IPS DF 4.7 (cell line): ENCODE data around the gene FGF22.
"Not testable (repeated sequence)": the region's sequence is repeated elsewhere in the genome, so short reads cannot be mapped to it uniquely, and the experiment has no call there.

ENCODE experiments used
- DNase-seq: peaks from one replicate; pipeline ENCODE4 v3.0.0-alpha.2; 2013; ENCODE audit warnings: low spot score; ENCODE audit errors: extremely low read depth

FGF22 gene

GRCh38 chr19:658059-658839, 18.6 kb downstream of the FGF22 start:
- DNase-seq: no peak

GRCh38 chr19:658916-659839, 19.5 kb downstream of the FGF22 start:
- no peak for DNase-seq

GRCh38 chr19:660793-661426, 21.2 kb downstream of the FGF22 start:
- DNase-seq: no peak

DNA sequence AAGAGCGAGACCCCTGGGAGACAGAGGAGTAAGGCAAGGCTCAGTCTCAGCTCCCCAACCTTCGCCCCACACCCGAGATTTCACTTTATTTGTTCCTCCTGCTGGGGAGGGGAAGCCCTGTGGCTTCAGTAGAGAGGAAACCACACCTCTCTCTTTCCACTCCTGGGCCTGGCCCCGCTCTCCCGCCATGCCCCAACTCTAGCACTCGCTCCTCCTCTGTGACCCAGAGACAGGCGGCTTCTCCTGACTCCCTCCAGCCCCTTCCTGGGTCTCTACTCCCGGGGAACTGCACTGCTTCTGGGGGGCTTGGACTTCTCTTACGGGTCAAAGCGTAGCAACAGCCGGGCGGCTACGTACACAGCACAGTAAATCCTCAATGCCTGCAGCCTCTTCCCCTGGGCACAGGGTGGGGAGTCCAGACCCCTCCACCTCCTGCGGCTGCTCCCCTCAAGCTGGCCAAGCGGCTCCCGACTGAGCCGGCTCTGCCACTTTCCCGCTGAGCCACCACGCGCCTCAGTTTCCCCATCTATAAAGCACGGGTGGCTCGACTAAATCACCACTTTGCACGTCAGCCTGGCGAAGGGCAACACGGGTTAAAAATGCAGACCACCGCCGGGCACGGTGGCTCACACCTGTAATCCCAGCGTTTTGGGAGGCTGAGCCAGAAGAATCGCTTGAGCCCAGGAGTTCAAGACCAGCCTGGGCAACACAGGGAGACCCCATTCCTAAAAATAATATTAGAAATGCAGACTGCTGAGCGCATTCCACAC, 21.9 kb downstream of the FGF22 start:
- no peak for DNase-seq

GRCh38 chr19:662207-662961, 22.7 kb downstream of the FGF22 start:
- DNase-seq: no peak

DNA sequence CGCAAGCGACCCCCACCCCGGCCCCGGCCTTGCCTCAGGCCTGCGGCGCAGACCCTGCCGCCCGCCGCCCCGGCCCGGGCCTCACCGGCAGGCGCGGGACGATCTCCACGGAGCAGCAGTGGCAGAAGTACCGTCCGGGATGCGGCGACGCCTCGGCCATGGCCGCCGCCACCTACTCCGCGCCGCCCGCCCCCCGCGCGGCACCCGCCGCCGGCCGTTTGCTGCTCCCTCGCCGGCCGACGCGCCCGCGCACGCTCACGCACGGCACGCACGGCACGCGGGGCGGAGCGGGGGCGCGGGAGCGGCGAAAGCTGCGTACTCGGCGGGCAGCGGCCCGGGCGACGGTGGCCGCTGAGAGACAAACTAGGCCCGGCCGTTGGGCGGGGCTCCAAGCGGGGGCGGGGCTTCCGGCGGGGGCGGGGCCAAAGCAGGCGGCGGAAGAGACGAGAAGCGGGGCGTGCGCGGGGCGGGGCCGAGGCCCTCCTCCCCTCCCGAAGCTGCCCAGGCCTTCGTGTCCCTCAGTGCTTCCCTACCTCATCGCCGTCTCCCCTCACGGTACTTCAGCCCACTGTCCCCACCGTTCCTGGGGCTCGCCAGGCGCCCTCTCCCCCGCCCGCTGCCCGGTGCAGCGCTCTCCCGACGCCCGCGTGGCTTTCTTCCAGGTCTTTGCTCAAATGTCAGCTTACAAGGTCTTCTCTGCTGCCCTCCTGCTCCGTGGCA, 23.4 kb downstream of the FGF22 start, which contains the start of gene RNF126:
TSS of gene RNF126 (minus strand) at position 253 of the 720 bp plus-strand sequence. CDS start at position 160, 93 bp downstream.
- DNase-seq: no peak

- DNase-seq: no peak
Measured at GRCh38 chr19:663682-664117, 24.0 kb downstream of the FGF22 start.

GRCh38 chr19:664913-665443, 25.3 kb downstream of the FGF22 start:
- peak; percentile 58 for DNase-seq

DNA sequence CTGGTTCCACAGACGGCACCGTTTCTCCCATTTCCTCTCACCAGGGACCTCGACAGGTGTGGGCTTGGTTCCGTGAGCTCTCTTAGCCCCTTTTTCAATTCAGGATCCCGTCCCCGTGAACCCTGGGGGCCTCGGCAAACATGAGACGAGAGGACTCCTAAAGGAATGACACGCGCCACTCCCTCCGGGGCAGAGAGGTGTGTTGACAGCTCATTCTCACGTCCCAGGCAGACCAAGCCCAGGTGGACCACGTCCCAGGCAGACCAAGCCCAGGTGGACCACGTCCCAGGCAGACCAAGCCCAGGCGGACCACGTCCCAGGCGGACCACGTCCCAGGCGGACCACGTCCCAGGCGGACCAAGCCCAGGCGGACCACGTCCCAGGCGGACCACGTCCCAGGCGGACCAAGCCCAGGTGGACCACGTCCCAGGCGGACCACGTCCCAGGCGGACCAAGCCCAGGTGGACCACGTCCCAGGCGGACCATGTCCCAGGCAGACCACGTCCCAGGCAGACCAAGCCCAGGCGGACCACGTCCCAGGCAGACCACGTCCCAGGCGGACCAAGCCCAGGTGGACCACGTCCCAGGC, 27.4 kb downstream of the FGF22 start:
- DNase-seq: not testable (repeated sequence)

- not testable (repeated sequence) for DNase-seq
Measured at GRCh38 chr19:668675-669434, 29.2 kb downstream of the FGF22 start.

- DNase-seq: no peak
Measured at GRCh38 chr19:670609-671075, 31.0 kb downstream of the FGF22 start.

DNA sequence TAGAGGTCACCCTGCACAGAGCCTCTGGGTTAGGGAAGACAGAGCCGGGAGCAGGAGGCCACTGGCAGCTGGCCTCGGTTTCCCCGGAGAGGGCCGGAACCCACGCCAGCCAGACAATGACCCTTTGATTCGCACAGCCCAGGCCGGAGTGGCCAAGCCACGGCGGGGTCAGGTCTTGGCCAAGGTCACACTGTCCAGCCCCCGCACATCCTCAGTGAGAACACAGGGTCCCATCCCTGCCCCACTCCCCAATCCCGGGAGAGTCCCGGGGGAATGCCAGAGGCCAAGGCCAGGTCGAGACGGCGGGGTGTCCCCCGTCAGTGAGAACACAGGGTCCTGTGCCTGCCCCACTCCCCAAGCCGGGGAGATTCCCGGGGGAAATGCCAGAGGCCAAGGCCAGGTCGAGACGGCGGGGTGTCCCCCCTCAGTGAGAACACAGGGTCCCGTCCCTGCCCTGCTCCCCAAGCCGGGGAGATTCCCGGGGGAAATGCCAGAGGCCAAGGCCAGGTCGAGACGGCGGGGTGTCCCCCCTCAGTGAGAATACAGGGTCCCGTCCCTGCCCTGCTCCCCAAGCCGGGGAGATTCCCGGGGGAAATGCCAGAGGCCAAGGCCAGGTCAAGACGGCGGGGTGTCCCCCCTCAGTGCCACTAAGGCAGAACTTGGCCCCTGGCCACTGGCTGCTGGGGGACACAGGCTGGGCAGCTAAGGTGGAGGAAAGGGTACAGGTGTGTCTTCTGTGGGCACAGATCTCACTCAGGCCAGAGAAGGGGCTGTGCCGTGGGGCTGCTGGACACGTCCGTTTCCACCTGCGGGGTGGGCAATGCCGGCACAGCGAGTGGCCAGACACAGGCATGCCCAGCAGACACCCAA, 34.8 kb downstream of the FGF22 start:
- DNase-seq: no peak

- no peak for DNase-seq
Measured at GRCh38 chr19:676007-676338, 36.3 kb downstream of the FGF22 start.

DNA sequence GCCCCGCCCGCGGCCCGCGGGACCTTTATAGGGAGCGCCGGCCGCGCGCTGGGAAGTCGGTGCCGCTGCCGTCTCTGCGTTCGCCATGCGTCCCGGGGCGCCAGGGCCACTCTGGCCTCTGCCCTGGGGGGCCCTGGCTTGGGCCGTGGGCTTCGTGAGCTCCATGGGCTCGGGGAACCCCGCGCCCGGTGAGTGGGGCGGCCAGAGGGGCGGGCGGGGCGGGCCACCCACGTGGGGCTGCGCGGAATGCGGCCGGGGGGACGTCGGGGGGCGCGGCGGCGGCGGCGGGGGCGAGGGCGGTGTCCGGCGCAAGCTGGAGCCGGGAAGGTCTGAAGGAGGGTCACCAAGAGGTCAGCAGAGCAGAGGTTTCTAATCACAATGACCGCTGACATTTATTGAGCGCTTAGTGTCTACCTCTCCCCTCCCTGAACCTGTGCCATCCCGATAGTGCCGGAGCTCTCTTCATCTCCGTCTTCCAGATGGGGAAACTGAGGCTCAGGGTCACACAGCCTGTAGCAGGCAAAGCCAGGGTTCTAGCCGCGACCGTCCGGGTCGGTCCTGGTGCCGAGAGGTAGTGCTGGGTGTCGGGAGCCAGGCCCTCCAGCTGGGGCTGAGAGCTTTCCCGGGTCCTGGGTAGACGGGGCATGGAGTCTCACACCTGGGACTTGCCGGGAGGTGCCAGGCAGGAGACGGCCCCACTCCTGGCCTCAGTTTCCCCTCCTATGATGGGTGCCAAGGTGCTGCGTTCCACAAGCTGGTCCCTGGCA, 36.8 kb downstream of the FGF22 start, which contains the start of gene FSTL3:
TSS of gene FSTL3 (plus strand) at position 54 of the 767 bp plus-strand sequence. CDS start at position 86, 32 bp downstream.
- no peak for DNase-seq

DNA sequence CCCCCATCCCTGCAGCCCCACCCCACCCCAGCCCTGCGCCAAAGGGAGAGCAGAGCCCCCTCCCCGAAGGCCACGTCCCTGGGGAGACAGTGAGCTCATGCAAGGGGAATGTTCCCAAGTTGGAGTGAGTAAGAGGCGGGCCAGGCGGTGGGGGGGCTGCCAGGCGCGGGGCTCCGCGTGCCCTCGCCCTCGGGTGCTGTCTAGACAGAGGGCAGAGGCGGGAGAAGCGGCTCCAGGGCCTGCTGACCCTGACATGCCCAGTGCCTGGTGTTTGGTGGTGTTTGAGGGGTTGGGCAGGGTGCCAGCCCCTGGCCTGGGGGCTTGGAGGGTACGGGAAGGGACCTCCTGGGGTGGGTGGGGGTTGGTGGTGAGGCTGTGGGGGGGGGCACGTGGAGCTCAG, 37.5 kb downstream of the FGF22 start:
- DNase-seq: no peak
